ENCODE results near the gene GZMB. TPM values are rescaled to one million over a fixed set of nuclear protein-coding genes. Genes with fewer than 3 reads are reported as not detected.

GZMB gene
- total RNA-seq (2021; fragmentation: NEBNext Ultra II Directional; extraction: Animal tissue kit (Norgen Biotek cat#: 25700)) (not detected in 2 replicates), polyA plus RNA-seq (2011; rRNA removed) (not detected in 2 replicates), polyA minus RNA-seq (2011; rRNA and poly(A)+ RNA removed) (not detected in 2 replicates)
- not detected for polyA plus RNA-seq (2011; cell fraction: cytosol; rRNA removed)
- polyA plus RNA-seq (2011; cell fraction: nucleus; rRNA removed): not detected
- not detected in 4 replicates for polyA plus RNA-seq (2012, experiment 1 of 2)
- polyA plus RNA-seq (2012, experiment 2 of 2): not detected
- not detected for polyA plus RNA-seq (2013, experiment 1 of 2)
- not detected for polyA plus RNA-seq (2013, experiment 2 of 2)
- not detected for polyA minus RNA-seq (2011; cell fraction: cytosol; rRNA and poly(A)+ RNA removed)
- polyA minus RNA-seq (2011; cell fraction: nucleus; rRNA and poly(A)+ RNA removed): not detected
- long read RNA-seq, experiment 1: 0 reads
- long read RNA-seq, experiment 2: 0 reads

GRCh38 chr14:24634158-24634557 is at the start of gene GZMB:
TSS of gene GZMB (minus strand) at chr14:24634190. CDS start at chr14:24634160, 30 bp downstream.
- POLR2A ChIA-PET (ENCODE audit: partially characterized antibody): no interaction called here
- no peak for FAIRE-seq
- H4K20me1 ChIP-seq (replicated peaks in 1 of 2; ENCODE audit: control insufficient read depth in 1 of 2, insufficient read depth in 2 of 2, low read length in 2 of 2): no peaks in the 10 kb centered on the region

More at GRCh38 chr14:24634158-24634557, at the start of gene GZMB:
- Histone ChIP-seq H3K27ac (ENCODE audit: low read depth, low read length) (no peak within 1 kb of the TSS), H4K8ac (ENCODE audit: extremely low read depth, insufficient read depth, low read length) (no peak within 1 kb of the TSS), H2BK12ac (ENCODE audit: low read depth, low read length) (no peak within 1 kb of the TSS), H3K79me1 (ENCODE audit: low read depth, low read length) (no peaks in the 10 kb centered on the region), H2BK5ac (ENCODE audit: low read depth, low read length) (no peak within 1 kb of the TSS), H2BK120ac (replicated peaks; ENCODE audit: low read depth, low read length) (no peak within 1 kb of the TSS), H3K79me2 (ENCODE audit: control insufficient read depth in 1 of 2, insufficient read depth in 2 of 2, low read length in 2 of 2) (no peaks in the 10 kb centered on the region), H3K4me2 (ENCODE audit: insufficient read depth in 1 of 2, low read depth in 2 of 2, low read length in 2 of 2) (no peak within 1 kb of the TSS), H3K4ac (replicated peaks; ENCODE audit: insufficient read length, low read depth, low read length) (no peak within 1 kb of the TSS), H2BK15ac (ENCODE audit: low read length) (no peak within 1 kb of the TSS), H3K56ac (replicated peaks; ENCODE audit: insufficient read length, low read depth, low read length) (no peak within 1 kb of the TSS), H4K5ac (ENCODE audit: insufficient read length, low read depth, low read length) (no peak within 1 kb of the TSS), H2AFZ (ENCODE audit: low read length) (no peak within 1 kb of the TSS), H3K14ac (ENCODE audit: insufficient read length) (no peak within 1 kb of the TSS), H3K9ac (replicated peaks in 1 of 4; ENCODE audit: extremely low read depth in 1 of 4, low read depth in 3 of 4, low read length in 3 of 4) (no peak within 1 kb of the TSS), H3K4me3 (ENCODE audit: extremely low read depth in 1 of 4, insufficient read depth in 2 of 4, low read depth in 3 of 4, low read length in 4 of 4) (no peak within 1 kb of the TSS), H3K27me3 (replicated peaks in 1 of 4; ENCODE audit: control insufficient read depth in 3 of 4, extremely low read depth in 1 of 4, insufficient read depth in 3 of 4, low read length in 3 of 4) (no peaks in the 10 kb centered on the region), H3K9me3 (ENCODE audit: insufficient read depth in 2 of 2, low read depth in 1 of 2, low read length in 1 of 2) (peaks cover 25 to 53% of the 10 kb centered on the region in 2 experiments), H3K36me3 (ENCODE audit: control insufficient read depth in 2 of 4, insufficient read depth in 4 of 4, low read length in 3 of 4) (no peaks in the 10 kb centered on the region), H4K91ac (replicated peaks; ENCODE audit: insufficient read length, low read length) (no peak within 1 kb of the TSS), H3K4me1 (replicated peaks in 1 of 4; ENCODE audit: control insufficient read depth in 3 of 4, insufficient read depth in 4 of 4, low read length in 3 of 4) (no peaks in the 10 kb centered on the region), H3K23ac (ENCODE audit: insufficient read length) (no peak within 1 kb of the TSS), H3K18ac (ENCODE audit: extremely low read depth, low read length) (no peak within 1 kb of the TSS), H2AK5ac (ENCODE audit: low read depth, low read length) (no peak within 1 kb of the TSS), H2BK20ac (ENCODE audit: low read length) (no peak within 1 kb of the TSS), H3K23me2 (ENCODE audit: low read depth, low read length) (no peaks in the 10 kb centered on the region)
- TF ChIP-seq SIRT6 (IDR thresholded peaks at IDR 0.05; ENCODE audit: low read length): no peak
- TF ChIP-seq TAF1 (IDR thresholded peaks at IDR 0.05; ENCODE audit: low read depth, low read length): no peak
- TF ChIP-seq RFX5 (IDR thresholded peaks at IDR 0.05; ENCODE audit: borderline replicate concordance, low read depth, low read length): no peak
- no peak for TF ChIP-seq GTF2F1 (IDR thresholded peaks at IDR 0.05; ENCODE audit: borderline replicate concordance, low read depth, low read length)
- no peak for TF ChIP-seq BRCA1 (IDR thresholded peaks at IDR 0.05; ENCODE audit: low read depth, low read length)
- no peak for TF ChIP-seq SAP30 (IDR thresholded peaks at IDR 0.05; ENCODE audit: insufficient read depth, insufficient replicate concordance, low read length)
- no peak for TF ChIP-seq TBP (IDR thresholded peaks at IDR 0.05; ENCODE audit: low read depth, low read length)
- no peak for TF ChIP-seq JUND (IDR thresholded peaks at IDR 0.05; ENCODE audit: low read length)
- no peak for TF ChIP-seq HDAC6 (IDR thresholded peaks at IDR 0.05; ENCODE audit: low read depth, low read length)
- no peak for TF ChIP-seq NANOG (IDR thresholded peaks at IDR 0.05; ENCODE audit: insufficient read depth, low read depth, low read length, poor library complexity, severe bottlenecking)
- no peak for TF ChIP-seq ASH2L (IDR thresholded peaks at IDR 0.05; ENCODE audit: low read length)
- TF ChIP-seq JUN (IDR thresholded peaks at IDR 0.05; ENCODE audit: low read depth, low read length): no peak
- CTCF ChIA-PET (ENCODE audit: partially characterized antibody): no interaction called here
- DNase-seq (ENCODE audit: low read depth in 1 of 2, low spot score in 2 of 2): no peak
- 30% methylated on average over 2 of the region's 2 CpGs; no CpG with 5 or more reads in 1 of the 2 experiments for WGBS, 2 experiments (ENCODE audit: extremely low coverage in 1 of 2, insufficient coverage in 1 of 2, insufficient read length in 1 of 2, insufficient replicate concordance in 2 of 2, low coverage in 1 of 2, low lambda C conversion rate in 2 of 2, missing lambda C conversion rate in 1 of 2)

Measured in H1 (cell line).